Naive thymus-derived CD4-positive, alpha-beta T cell (primary cell): ENCODE data around the gene REEP2. TPM values are rescaled to one million over a fixed set of nuclear protein-coding genes. Genes with fewer than 3 reads are reported as not detected.
"Not testable (repeated sequence)": the region's sequence is repeated elsewhere in the genome, so short reads cannot be mapped to it uniquely, and the experiment has no call there.

ENCODE experiments used
- ATAC-seq: fragments of 150-1000 bp; cut with Tn5 transposase; 2 replicates; pipeline ENCODE4 v1.10.0; 2021; ENCODE audit warnings: mild to moderate bottlenecking, moderate library complexity
- CTCF ChIA-PET: fragments of 350-600 bp; sonication (Branson Sonifier 250); formaldehyde crosslinking; loops from one replicate; lab custom pipeline; 2021; ENCODE audit warnings: antibody characterized with exemption; lab: Charles Lee
- POLR2A ChIA-PET: fragments of 350-600 bp; sonication (Branson Sonifier 250); formaldehyde crosslinking; loops from one replicate; lab custom pipeline; 2021; ENCODE audit warnings: antibody characterized with exemption, inconsistent platforms; lab: Charles Lee
- DNase-seq, 9 donors: peaks; one replicate each; pipeline versions ENCODE4 v3.0.0 to v3.0.0-alpha.2; 2020 to 2022; ENCODE audit warnings: mixed read lengths in 1 of 9
- H3K27ac ChIP-seq: one replicate; pipeline ENCODE4 v1.7.0; 2013; ENCODE audit warnings: mild to moderate bottlenecking, low read depth, low read length, moderate library complexity
- H3K27me3 ChIP-seq, 2 donors: one replicate each; pipeline ENCODE4 v1.7.0; 2013; ENCODE audit warnings: low read length in 2 of 2, mild to moderate bottlenecking in 2 of 2, moderate library complexity in 2 of 2; ENCODE audit not compliant: control insufficient read depth in 2 of 2, insufficient read depth in 2 of 2
- H3K36me3 ChIP-seq, 3 experiments: 1 replicate in 2 of 3; 2 replicates in 1 of 3; pipeline ENCODE4 v1.7.0; 2013; ENCODE audit warnings: low read length in 3 of 3, mild to moderate bottlenecking in 3 of 3, moderate library complexity in 1 of 3; ENCODE audit not compliant: insufficient read depth in 3 of 3, control insufficient read depth in 2 of 3
- H3K4me1 ChIP-seq, 2 donors: one replicate each; pipeline ENCODE4 v1.7.0; 2013; ENCODE audit warnings: low read length in 2 of 2, mild to moderate bottlenecking in 2 of 2, moderate library complexity in 1 of 2; ENCODE audit not compliant: control insufficient read depth in 2 of 2, insufficient read depth in 2 of 2
- H3K4me3 ChIP-seq: 2 replicates; pipeline ENCODE4 v1.7.0; 2013; ENCODE audit warnings: mild to moderate bottlenecking, low read length
- H3K9me3 ChIP-seq, 3 experiments: 1 replicate in 2 of 3; 2 replicates in 1 of 3; pipeline ENCODE4 v1.7.0; 2013; ENCODE audit warnings: low read length in 3 of 3; ENCODE audit not compliant: control insufficient read depth in 2 of 3
- H3K27ac Mint-ChIP-seq, 9 donors: one replicate each; pipeline ENCODE4 v1.8.0; 2020 to 2022; ENCODE audit warnings: mixed read lengths in 9 of 9, mild to moderate bottlenecking in 8 of 9, moderate library complexity in 5 of 9, inconsistent platforms in 2 of 9
- H3K27me3 Mint-ChIP-seq, 5 donors: one replicate each; pipeline ENCODE4 v1.8.0; 2021 to 2022; ENCODE audit warnings: mixed read lengths in 5 of 5, mild to moderate bottlenecking in 1 of 5
- H3K36me3 Mint-ChIP-seq, 5 donors: one replicate each; pipeline ENCODE4 v1.8.0; 2020 to 2022; ENCODE audit warnings: mixed read lengths in 5 of 5, mild to moderate bottlenecking in 3 of 5, inconsistent platforms in 1 of 5
- H3K4me1 Mint-ChIP-seq, 7 donors: one replicate each; pipeline ENCODE4 v1.8.0; 2020 to 2022; ENCODE audit warnings: mixed read lengths in 7 of 7, mild to moderate bottlenecking in 3 of 7, inconsistent platforms in 1 of 7
- H3K4me3 Mint-ChIP-seq, 10 donors: one replicate each; pipeline ENCODE4 v1.8.0; 2020 to 2022; ENCODE audit warnings: mild to moderate bottlenecking in 10 of 10, mixed read lengths in 10 of 10, moderate library complexity in 6 of 10, inconsistent platforms in 2 of 10
- H3K9me3 Mint-ChIP-seq, 11 donors: one replicate each; pipeline ENCODE4 v1.8.0; 2020 to 2022; ENCODE audit warnings: mixed read lengths in 11 of 11, mild to moderate bottlenecking in 4 of 11, inconsistent platforms in 1 of 11, moderate library complexity in 1 of 11
- intact Hi-C, 2 donors: fragments of 100-400 bp; cut with micrococcal nuclease; formaldehyde crosslinking; loops; one replicate each; pipeline ENCODE4 v1.15.1; 2023
- polyA plus RNA-seq, 2 donors: library from polyadenylated mRNA; unstranded; fragments of 300-500 nt; fragmentation: Illumina TruSeq; gene quantifications; one replicate each; pipeline ENCODE4 v1.2.3, GENCODE V29; 2021
- total RNA-seq, 6 experiments: library from RNA in 5 of 6; stranded (reverse) in 5 of 6; gene quantifications; 1 replicate in 5 of 6; 2 replicates in 1 of 6; pipeline ENCODE4 v1.2.3 and lab custom pipeline; 2021 to 2026

Gene REEP2
- total and polyA plus RNA-seq, 7 experiments from 2014 or later, result 0.94 to 1.2 TPM; not detected in 5

- DNase-seq (no peak), ATAC-seq (no peak)
- H3K36me3 Mint-ChIP-seq, result peaks cover 0 to 19% (median 17%) of the 10 kb centered on the region in 5 donors
- H3K4me1 Mint-ChIP-seq, result peaks cover 17 to 26% (median 26%) of the 10 kb centered on the region in 7 donors
- POLR2A ChIA-PET, result interaction anchor here (1.7 kb wide), 1 partner anchor 134 kb away, joined by 4 read pairs; no protein-coding TSS in a partner anchor
- peaks cover 0 to 1% (median 0%) of the 10 kb centered on the region in 11 donors for H3K9me3 Mint-ChIP-seq
- H3K27ac Mint-ChIP-seq, result peak overlapping the region in 3 of 9 donors; percentile 63 to 79 (median 73)
- CTCF ChIA-PET, result no interaction called here
- H3K27me3 Mint-ChIP-seq, result peaks cover 0 to 29% (median under 1%) of the 10 kb centered on the region in 5 donors
- Histone ChIP-seq H3K9me3 (no peaks in the 10 kb centered on the region), H3K4me1 (peaks cover 9 to 21% of the 10 kb centered on the region in 2 donors), H3K4me3 (no peak overlapping the region), H3K27me3 (no peaks in the 10 kb centered on the region), H3K36me3 (peaks cover 0 to 2% (median 0%) of the 10 kb centered on the region in 3 experiments), H3K27ac (no peak overlapping the region)
- intact Hi-C loops, result no loop called here
- no peak overlapping the region for H3K4me3 Mint-ChIP-seq
Measured at GRCh38 chr5:138471052-138471361, 32.1 kb downstream of the REEP2 start.

GRCh38 chr5:138472353-138472752, 33.5 kb downstream of the REEP2 start:
- peaks cover 0 to 2% (median 0%) of the 10 kb centered on the region in 3 experiments for H3K36me3 ChIP-seq
- peaks cover 0 to 8% of the 10 kb centered on the region in 2 donors for H3K4me1 ChIP-seq
- ATAC-seq (no peak), DNase-seq (no peak)
- H3K27ac ChIP-seq, result no peak overlapping the region
- ChIA-PET POLR2A (no interaction called here), CTCF (interaction anchor here (1.3 kb wide), 1 partner anchor 8 kb away, joined by 3 read pairs; the partner anchor contains the start of gene EGR1)
- Mint-ChIP-seq H3K4me1 (peaks cover 7 to 16% (median 15%) of the 10 kb centered on the region in 7 donors), H3K9me3 (peaks cover 0 to 1% (median 0%) of the 10 kb centered on the region in 11 donors), H3K36me3 (peaks cover 0 to 13% (median 11%) of the 10 kb centered on the region in 5 donors), H3K27me3 (peaks cover 0 to 26% (median 4%) of the 10 kb centered on the region in 5 donors), H3K27ac (no peak overlapping the region), H3K4me3 (no peak overlapping the region)
- no peak overlapping the region for H3K4me3 ChIP-seq
- no peaks in the 10 kb centered on the region for H3K27me3 ChIP-seq
- intact Hi-C loops, result no loop called here
- no peaks in the 10 kb centered on the region for H3K9me3 ChIP-seq

- H3K9me3 Mint-ChIP-seq, POLR2A ChIA-PET, H3K4me3 Mint-ChIP-seq, H3K36me3 Mint-ChIP-seq, H3K4me3 ChIP-seq, ATAC-seq, H3K4me1 Mint-ChIP-seq, H3K9me3 ChIP-seq, H3K27ac ChIP-seq, intact Hi-C loops, DNase-seq, H3K27me3 ChIP-seq, H3K36me3 ChIP-seq, H3K4me1 ChIP-seq: not testable (repeated sequence)
- CTCF ChIA-PET, result interaction anchor here (0.7 to 1.3 kb wide), 2 partner anchors 8 to 32 kb away, joined by 3 read pairs; partner anchors contain the start of gene EGR1
- peak overlapping the region in 1 of 9 donors; percentile 45 for H3K27ac Mint-ChIP-seq
- H3K27me3 Mint-ChIP-seq, result peaks cover 0 to 18% (median 4%) of the 10 kb centered on the region in 5 donors
Measured at GRCh38 chr5:138473151-138473550, 34.3 kb downstream of the REEP2 start.

- POLR2A ChIA-PET, result no interaction called here
- Mint-ChIP-seq H3K4me3 (no peak overlapping the region), H3K36me3 (no peaks in the 10 kb centered on the region), H3K27me3 (peaks cover 0 to 16% (median 6%) of the 10 kb centered on the region in 5 donors), H3K27ac (no peak overlapping the region), H3K4me1 (no peaks in the 10 kb centered on the region), H3K9me3 (peaks cover 0 to 1% (median 0%) of the 10 kb centered on the region in 11 donors)
- intact Hi-C loops, result no loop called here
- Histone ChIP-seq H3K27ac (no peak overlapping the region), H3K27me3 (no peaks in the 10 kb centered on the region), H3K4me1 (no peaks in the 10 kb centered on the region), H3K36me3 (no peaks in the 10 kb centered on the region), H3K9me3 (no peaks in the 10 kb centered on the region), H3K4me3 (no peak overlapping the region)
- ATAC-seq (no peak), DNase-seq (no peak)
- CTCF ChIA-PET, result no interaction called here
Measured at GRCh38 chr5:138476918-138477317, 38.1 kb downstream of the REEP2 start.

GRCh38 chr5:138482638-138483037, 43.8 kb downstream of the REEP2 start:
- H3K4me1 Mint-ChIP-seq, result peaks cover 0 to 2% (median 0%) of the 10 kb centered on the region in 7 donors
- no peaks in the 10 kb centered on the region for H3K27me3 ChIP-seq
- no peaks in the 10 kb centered on the region for H3K9me3 ChIP-seq
- CTCF ChIA-PET, result no interaction called here
- no peak overlapping the region for H3K27ac ChIP-seq
- no peak for DNase-seq
- ATAC-seq, result no peak
- no peak overlapping the region for H3K27ac Mint-ChIP-seq
- peaks cover 0 to 13% (median 0%) of the 10 kb centered on the region in 5 donors for H3K27me3 Mint-ChIP-seq
- no peaks in the 10 kb centered on the region for H3K36me3 Mint-ChIP-seq
- H3K4me3 ChIP-seq, result no peak overlapping the region
- H3K36me3 ChIP-seq, result no peaks in the 10 kb centered on the region
- POLR2A ChIA-PET, result no interaction called here
- no peaks in the 10 kb centered on the region for H3K9me3 Mint-ChIP-seq
- no peaks in the 10 kb centered on the region for H3K4me1 ChIP-seq
- no peak overlapping the region for H3K4me3 Mint-ChIP-seq
- intact Hi-C loops, result no loop called here

- intact Hi-C loops, result no loop called here
- Mint-ChIP-seq H3K9me3 (no peaks in the 10 kb centered on the region), H3K36me3 (no peaks in the 10 kb centered on the region), H3K4me1 (peaks cover 8 to 20% (median 12%) of the 10 kb centered on the region in 7 donors), H3K4me3 (no peak overlapping the region), H3K27me3 (peaks cover 0 to 44% (median 5%) of the 10 kb centered on the region in 5 donors), H3K27ac (no peak overlapping the region)
- POLR2A ChIA-PET, result no interaction called here
- Histone ChIP-seq H3K27ac (no peak overlapping the region), H3K36me3 (no peaks in the 10 kb centered on the region), H3K4me3 (no peak overlapping the region), H3K4me1 (peaks cover 13 to 14% of the 10 kb centered on the region in 2 donors), H3K27me3 (peaks cover 0 to 6% of the 10 kb centered on the region in 2 donors), H3K9me3 (no peaks in the 10 kb centered on the region)
- ATAC-seq (no peak), DNase-seq (no peak)
- CTCF ChIA-PET, result interaction anchor here (1.7 kb wide), 1 partner anchor 12 kb away, joined by 3 read pairs; no protein-coding TSS in a partner anchor
Measured at GRCh38 chr5:138488481-138488945, 49.7 kb downstream of the REEP2 start.

GRCh38 chr5:138489683-138490061, 50.8 kb downstream of the REEP2 start:
- no peaks in the 10 kb centered on the region for H3K36me3 Mint-ChIP-seq
- H3K27ac Mint-ChIP-seq, result no peak overlapping the region

More at GRCh38 chr5:138489683-138490061, 50.8 kb downstream of the REEP2 start:
- Histone ChIP-seq H3K36me3 (no peaks in the 10 kb centered on the region), H3K4me3 (no peak overlapping the region), H3K27me3 (peaks cover 0 to 6% of the 10 kb centered on the region in 2 donors), H3K4me1 (peaks cover 13 to 14% of the 10 kb centered on the region in 2 donors), H3K9me3 (no peaks in the 10 kb centered on the region), H3K27ac (no peak overlapping the region)
- peaks cover 8 to 21% (median 13%) of the 10 kb centered on the region in 7 donors for H3K4me1 Mint-ChIP-seq
- intact Hi-C loops, result no loop called here
- H3K27me3 Mint-ChIP-seq, result peaks cover 0 to 42% (median 5%) of the 10 kb centered on the region in 5 donors
- no peaks in the 10 kb centered on the region for H3K9me3 Mint-ChIP-seq
- no peak for ATAC-seq
- POLR2A ChIA-PET, result interaction anchor here (2.4 kb wide), 1 partner anchor 24 kb away, joined by 15 read pairs; the partner anchor contains the start of gene EGR1
- H3K4me3 Mint-ChIP-seq, result no peak overlapping the region
- no peak for DNase-seq
- CTCF ChIA-PET, result interaction anchor here (1.7 kb wide), 1 partner anchor 10 kb away, joined by 3 read pairs; no protein-coding TSS in a partner anchor
